HL-60 (cell line): ENCODE data around the gene ACTN1.

Experiments used
- CTCF ChIP-seq: IDR thresholded peaks from one replicate; pipeline ENCODE4 v1.5.1; 2011; ENCODE audit warnings: low read length, control low read depth, inconsistent platforms; ENCODE audit not compliant: insufficient read depth
- GABPA ChIP-seq: IDR thresholded peaks from 2 replicates; pipeline ENCODE4 v1.6.1; 2012; ENCODE audit warnings: low read depth
- POLR2AphosphoS5 ChIP-seq: IDR thresholded peaks from 2 replicates; pipeline ENCODE4 v1.6.1; 2012; ENCODE audit warnings: low read depth
- REST ChIP-seq: IDR thresholded peaks from 2 replicates; pipeline ENCODE4 v1.6.1; 2012; ENCODE audit warnings: low read depth; ENCODE audit not compliant: insufficient replicate concordance
- SPI1 ChIP-seq: IDR thresholded peaks from 2 replicates; pipeline ENCODE4 v1.6.1; 2012; ENCODE audit warnings: low read depth, mild to moderate bottlenecking, borderline replicate concordance

DNA sequence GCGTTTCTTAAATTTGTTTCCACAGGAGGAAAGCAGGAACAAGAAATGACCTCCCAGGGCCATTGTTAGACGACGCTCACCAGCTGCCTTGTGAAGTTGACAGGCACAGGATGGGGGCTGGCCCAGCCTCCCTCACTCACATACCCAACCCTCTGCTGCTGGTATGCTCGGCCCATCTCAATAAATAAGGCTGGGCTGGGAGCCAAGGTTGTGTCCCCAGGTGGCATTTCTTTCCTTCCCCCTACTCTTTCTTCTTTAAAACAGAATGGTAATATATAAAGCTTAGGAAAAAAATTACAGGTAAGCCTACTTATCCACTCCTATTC, 93.0 kb downstream of the ACTN1 start:
- TF ChIP-seq CTCF (no peak), REST (no peak), POLR2AphosphoS5 (no peak), GABPA (no peak), SPI1 (no peak)
